ENCODE results near the gene EFTUD2.
"Not testable (repeated sequence)": the region's sequence is repeated elsewhere in the genome, so short reads cannot be mapped to it uniquely, and the experiment has no call there.

The EFTUD2 gene

DNA sequence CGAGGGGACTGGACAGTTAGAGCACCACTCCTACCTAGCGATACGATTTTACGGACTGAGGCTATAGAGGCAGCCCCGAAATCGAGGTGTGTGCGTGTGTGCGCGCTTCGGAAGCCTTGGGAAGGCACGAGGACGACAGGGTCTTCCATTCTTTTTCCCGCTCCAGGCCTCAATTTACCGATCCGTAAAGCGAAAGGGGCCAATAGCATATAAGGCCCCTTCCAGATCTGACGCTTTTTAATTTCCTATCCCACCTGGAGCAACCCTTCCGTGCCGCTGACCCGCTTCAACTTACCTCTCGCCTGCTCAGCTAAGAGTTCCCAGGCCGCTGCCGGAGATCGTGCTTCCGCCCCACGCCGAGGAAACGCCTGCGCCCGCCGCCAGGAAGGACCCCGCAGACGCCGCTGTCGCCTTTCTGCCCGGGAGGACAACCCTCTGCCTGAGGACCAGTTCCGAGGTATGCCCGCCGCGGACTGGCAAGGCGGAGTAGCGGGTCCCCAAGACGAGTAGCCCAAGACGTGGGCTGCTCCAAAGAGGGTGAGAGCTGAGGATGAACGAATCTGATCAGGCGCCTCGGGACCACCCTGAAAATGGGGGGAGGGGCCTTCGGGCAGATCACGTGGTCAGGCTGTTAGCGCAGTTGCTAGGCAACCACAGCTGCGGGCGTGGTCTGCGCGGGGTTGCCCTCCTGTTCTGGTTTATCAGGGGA is at the start of gene EFTUD2:
Gene EFTUD2 (minus strand): TSS at position 372 of the 709 bp plus-strand sequence. CDS start 4,924 bp downstream, outside the sequence.
- DNase-seq (ENCODE audit: low read depth): peak; percentile 81

DNA sequence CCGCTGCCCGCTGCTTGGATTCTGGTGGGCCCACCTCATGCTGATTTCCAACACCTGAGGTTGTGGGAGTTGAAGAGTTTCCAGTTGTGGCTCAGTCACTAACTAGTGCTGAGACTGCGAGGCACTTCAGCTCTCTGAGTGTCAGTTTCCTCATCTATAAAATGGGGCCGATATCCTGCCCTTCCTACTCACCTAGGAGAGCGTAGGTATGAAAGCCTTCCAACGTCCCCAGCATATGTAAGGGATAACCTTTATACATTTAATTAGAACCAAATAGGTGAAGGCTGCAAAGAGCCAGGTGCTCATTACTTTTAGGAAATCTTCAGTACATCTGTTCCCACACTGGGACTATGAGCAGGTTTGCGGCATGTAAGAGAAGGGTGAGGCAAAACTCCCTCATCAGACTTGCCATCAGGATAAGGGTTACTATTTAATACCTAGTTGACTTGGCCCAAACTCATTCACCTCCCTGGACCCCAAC is 49.1 kb upstream of the EFTUD2 start:
- no peak for DNase-seq (ENCODE audit: low read depth)

DNA sequence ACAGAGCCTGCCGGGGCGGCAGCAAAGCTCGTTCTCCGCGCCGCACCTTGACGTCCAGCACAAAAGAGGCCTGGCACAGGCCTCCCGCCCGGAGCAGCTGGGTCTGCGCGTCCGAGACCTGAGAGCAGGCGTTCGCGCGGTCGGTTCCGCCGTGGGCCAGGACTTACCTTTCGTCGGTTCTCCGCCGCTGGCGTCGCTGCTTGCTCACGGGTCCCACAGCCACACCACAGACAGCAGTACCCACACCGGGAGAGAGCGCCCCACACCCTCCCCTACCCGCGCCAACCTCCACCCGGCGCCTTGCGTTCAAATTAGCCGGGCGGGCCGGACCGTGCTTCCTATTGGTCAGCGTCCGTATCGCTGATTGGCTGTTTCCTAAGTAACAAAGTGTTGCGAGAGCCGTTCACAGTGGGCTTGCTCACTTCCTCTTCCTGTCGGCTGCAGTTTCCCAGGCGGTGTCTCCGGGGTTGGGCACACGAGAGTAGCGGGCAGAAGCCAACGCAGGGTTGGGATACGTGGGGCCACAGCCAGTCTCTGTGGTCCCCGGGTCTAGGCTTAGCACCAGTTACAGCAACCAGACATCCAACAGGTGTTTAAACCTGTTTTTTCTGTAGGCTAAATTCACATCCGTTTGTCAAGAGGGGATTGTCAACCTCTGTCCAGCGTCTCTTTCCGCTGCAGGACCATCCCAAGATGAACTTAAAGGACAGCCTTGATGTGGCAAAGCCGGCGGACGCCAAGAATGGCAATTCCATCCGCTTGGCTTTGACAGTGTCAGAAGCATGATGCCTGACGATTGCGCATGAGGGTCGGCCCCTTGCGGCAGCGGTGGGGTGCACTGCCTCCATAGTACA is 48.4 kb upstream of the EFTUD2 start, which contains the start of gene KIF18B:
Gene KIF18B (minus strand): TSS at position 313 of the 854 bp plus-strand sequence. CDS start 11,429 bp downstream, outside the sequence.
- peak; percentile 69 for DNase-seq (ENCODE audit: low read depth)

DNA sequence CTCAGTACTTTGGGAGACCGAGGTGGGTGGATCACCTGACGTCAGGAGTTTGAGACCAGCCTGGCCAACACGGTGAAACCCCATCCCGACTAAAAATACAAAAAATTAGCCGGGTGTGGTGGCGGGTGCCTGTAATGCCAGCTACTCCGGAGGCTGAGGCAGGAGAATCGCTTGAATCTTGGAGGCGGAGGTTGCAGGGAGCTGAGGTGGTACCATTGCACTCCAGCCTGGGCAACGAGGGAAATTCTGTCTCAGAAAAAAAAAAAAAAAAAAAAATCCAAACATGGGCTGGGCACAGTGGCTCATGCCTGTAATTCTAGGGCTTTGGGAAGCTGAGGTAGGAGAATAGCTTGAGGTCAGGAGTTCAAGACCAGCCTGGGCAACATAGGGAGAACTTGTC is 46.4 kb upstream of the EFTUD2 start:
- not testable (repeated sequence) for DNase-seq (ENCODE audit: low read depth)

DNA sequence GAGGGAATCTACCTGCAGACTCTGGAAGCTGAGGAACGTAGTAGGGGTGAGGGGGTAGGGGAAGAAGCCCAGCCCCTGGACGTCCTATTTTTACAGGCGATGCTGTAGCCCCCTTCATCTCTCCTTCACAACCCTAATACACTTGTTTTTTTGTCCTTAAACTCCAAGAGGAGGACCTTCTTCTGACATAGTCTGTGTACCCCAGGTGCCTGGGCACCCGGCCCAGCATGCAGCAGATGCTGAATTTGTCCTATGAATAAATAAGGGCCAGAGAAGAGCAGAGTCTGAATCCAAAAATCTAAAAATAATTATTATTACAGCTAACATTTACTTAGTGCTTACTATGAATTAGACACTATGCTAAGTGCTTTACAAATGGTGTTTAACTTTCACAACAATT is 43.2 kb upstream of the EFTUD2 start:
- no peak for DNase-seq (ENCODE audit: low read depth)

DNA sequence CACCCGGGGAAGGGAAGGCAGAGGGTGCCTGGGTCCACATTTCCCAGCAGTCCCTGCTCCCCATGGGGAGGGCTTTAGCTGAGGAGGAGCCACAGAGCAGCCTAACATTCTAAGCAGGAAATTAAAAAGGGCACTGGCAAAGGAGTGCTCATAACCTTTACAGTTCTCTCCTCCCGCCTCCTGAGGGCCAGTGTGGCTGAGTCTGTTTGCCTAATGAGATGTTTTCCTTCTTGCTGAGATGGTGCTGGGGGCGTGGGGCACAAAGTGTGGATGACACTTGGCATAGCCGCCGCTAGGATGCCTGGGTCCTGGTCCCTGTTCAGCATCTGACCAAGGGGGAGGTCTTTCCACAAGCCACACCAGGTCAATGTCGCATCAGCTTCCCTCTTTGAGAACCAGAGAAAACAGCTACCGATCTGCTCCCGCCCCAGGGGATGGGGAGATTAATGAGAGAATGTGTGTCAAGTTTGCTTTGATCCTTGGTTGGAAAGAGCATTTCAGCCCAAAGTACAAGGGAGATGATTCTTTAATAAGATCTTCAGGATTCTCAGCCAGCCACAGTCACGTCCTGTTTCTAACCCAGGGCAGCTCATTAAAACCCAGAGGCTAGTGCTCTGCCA is 42.6 kb upstream of the EFTUD2 start:
- DNase-seq (ENCODE audit: low read depth): no peak

DNA sequence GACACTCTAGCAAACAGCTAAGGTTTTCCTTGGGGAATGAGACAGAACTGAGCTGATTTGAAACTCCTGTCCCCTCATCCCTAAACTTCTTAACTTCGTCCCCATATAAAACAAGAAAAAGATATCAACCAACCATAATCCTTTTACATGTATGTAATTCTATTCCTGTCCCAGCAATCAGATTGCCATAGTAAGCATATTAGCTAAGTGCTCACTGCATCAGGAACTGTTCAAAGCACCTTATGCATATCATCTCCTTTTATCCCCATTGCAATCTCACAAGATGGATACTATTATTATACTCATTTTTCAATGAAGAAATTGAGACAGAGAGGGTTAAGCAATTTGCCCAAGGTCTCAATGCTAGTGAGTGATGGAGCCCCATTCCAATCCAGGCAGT is 41.5 kb upstream of the EFTUD2 start:
- no peak for DNase-seq (ENCODE audit: low read depth)

DNA sequence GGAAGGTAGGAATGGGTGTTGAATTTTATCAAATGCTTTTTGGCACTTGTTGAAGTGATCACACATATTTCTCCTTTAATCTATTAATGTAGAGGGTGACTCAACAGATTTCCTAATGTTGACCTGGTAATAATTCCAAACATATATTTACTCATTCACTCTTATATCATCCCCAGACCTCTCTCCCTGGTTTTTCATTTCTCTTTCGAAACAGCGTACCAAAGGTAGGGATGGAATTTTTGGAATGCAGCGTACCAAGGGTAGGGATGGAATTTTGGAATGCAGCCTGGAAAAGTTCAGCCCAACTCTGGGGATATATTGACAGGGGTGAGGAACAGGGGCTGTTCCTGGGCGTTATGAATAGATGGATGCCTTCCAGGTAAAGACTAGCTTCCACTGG is 41.1 kb upstream of the EFTUD2 start:
- no peak for DNase-seq (ENCODE audit: low read depth)

DNA sequence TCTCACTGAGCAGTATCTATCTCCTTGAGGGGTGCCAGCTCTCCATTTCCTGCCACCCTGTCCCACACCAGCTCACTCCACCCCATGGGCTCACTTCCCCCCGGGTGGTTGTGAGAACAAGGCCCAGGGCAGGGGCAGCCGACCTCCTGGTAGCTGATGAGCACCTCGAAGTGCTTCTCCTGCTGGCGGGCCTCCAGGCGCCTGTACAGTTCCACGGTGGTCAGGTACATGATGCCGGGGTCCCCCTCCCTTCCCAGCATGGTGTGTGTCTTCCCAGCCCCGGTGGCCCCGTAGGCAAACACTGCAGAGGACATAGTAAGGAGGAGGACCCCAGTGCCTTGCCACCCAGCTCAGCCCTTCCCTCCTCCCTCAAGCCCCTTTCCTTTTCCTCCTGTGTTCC is 35.9 kb upstream of the EFTUD2 start:
- DNase-seq (ENCODE audit: low read depth): no peak

DNA sequence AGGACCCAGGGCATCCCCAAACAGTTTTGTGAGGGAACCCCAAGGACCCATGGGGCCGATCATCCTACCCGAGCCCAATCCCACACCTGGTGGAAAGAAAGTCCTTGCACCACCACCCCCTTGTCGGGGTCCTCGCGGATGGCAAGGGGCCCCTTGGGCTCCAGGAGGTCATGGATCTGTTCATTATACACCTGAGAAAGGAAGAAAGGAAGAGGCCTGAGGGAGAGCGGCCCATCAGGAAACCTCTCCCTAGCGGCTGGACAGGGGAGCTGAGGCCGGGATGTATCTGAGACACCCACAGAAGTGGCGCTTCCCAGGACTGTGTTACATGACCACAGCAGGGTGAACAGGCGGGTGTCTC is 35.5 kb upstream of the EFTUD2 start:
- DNase-seq (ENCODE audit: low read depth): no peak

DNA sequence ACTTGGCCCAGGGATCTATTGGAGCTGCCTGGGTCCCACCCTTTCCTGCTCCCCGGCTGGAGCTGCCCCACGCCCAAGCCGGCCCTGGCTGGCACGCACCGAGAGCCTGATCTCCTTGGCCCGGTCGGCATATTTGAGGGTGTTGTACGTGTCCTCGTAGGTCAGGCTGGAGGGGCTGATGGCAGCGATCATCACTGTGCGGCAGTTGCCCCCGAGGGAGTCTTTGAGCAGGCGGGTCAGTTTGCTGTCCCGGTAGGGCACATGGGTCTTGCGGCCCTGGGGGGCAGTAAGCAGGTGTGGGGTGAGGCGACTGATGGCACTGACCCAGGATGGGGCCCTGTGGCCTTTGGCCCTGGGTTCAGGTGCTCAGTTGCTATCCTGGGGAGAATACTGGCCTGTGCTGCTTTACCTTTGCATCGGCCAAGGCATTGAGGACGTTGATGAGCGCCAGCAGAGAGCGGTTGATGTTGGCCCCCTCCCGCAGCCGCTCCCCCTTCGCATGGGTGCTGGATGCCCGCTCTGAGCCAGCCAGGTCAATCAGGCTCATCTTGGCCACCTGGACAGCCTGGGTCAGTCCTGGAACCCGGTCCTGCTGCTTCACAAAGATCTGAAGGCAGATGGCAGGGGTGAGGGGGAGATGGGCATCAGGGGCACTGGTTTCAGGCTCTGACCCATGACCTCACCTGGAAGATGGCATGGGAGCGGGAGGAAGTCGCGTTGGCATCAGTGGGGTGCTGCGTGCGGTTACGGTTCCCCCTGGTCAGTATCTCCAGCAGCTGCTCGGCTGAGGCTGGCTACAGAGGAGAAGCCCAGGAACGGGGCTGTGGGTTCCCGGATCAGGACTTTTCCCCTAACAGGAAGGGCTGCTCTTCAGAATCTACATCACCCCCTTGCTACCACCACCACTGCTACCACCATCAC is 34.8 kb upstream of the EFTUD2 start:
- DNase-seq (ENCODE audit: low read depth): no peak

DNA sequence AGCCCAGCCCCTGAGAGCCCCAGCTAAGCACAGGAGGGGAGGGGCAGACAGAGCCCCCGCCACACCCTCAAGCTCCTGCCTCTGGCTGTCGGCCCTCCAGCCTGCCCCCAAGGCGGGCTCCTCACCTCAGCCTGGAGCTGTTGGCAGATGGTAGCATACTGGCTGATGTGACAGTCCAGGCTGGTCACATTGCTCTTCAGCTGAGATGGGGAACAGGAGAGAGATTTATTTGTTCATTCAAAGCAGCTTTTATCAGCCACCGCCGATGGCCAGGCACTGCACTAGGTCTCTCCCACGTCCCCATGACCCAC is 33.5 kb upstream of the EFTUD2 start:
- DNase-seq (ENCODE audit: low read depth): no peak

DNA sequence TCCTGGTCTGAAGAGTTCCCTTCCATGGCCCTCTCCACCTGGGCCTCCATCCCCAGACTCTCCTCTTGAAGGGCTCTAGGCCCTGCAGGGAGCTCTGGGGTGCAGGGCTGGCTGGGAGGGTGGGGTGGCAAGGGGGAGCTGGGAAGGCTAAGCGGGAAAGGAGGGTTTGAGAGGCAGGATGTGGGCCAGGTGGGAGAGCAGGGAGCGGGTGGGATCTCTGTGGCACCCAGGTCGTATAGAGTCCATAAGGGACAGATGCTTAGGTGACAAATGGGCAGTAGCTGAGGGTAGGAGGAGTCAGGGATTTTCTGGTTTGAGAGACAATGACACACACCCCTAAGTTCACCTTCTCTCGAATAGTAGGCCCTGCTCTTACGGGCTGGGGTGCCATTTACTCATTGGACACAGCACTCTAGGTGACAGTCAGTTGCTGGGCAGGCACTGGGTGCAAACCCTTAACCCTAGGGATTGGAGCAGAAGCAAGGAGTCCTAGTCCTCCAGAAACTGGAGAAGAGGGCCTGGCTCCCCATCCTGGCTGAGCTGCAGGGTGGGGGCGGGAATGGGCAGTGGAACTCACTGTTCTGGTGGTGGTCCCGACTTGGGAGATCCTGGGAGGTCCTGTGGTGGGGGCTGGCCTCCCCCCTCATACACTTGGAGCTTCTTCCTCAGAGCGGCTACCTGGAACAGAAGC is 33.0 kb upstream of the EFTUD2 start:
- DNase-seq (ENCODE audit: low read depth): no peak

DNA sequence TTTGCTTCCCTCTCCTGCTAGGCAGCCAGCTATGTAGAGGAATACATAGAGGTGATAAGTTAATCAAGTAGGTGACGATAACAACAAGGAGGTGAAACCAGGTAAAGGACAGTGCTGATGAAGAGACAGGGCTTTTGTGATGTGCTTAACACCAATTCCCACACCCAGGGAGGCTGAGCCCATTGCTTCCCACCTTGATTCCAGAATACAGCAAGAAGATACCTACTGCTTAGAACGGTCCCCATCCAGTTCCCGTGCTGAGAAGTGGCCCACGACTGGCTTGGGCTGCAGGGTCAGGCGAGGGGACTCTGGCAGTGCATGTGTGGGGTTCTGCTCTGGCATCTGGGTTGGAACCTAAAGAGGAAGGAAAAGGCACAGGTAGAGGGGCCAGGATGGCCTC is 32.1 kb upstream of the EFTUD2 start:
- no peak for DNase-seq (ENCODE audit: low read depth)

DNA sequence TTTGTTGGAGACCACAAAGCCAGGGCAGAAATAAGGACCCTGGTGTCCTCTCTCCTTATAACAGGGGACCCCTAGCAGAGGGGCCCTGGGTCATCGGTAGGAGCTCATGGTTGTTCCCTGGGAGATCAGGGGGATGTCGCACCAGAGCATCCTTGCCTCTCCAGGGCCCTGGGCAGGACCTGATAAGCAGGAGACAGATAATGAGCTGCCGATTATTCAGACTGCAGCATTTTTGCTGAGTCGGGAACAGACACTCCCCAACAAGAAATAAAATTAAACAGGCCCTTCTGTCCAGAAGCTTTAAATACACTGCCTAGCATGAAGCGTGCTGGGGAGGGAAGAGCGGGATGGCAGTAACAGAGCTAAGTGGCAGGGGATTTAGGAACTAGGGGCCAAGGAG is 31.4 kb upstream of the EFTUD2 start:
- DNase-seq (ENCODE audit: low read depth): no peak

DNA sequence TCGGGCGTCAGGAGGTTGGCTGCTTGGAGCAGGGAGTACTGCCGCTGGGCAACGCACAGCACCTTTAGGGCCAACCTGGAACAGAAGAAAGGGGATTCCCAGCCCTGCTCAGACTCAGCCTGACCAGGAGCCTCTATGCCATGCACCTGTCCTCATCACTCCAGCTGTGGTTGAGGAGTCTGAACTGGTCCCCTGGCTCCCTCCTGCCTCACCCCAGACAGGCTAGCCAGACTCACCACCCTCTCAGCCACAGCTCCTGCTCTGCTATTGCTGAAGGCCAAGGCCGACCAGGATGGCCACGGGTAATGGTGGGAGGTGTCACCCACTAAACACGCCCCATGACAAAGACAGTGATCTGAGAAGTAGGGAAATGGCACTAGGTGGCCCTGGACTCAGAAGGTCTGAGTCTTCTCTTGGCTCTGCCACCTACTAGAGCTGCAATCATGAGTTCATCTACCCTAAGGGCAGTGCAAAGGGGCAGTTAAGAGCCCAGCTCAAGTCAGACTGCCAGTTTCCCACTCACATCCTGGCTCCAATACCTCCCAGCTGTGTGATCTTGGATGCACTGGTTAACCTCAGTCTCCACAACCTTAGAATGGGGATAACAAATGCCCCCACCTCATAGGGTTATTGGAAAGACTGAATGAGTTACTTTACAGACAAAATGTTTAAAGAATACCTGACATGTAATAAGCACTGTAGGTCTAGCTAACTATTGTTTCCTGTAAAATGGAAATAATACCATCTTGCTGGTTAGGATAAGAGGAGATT is 29.9 kb upstream of the EFTUD2 start:
- no peak for DNase-seq (ENCODE audit: low read depth)

DNA sequence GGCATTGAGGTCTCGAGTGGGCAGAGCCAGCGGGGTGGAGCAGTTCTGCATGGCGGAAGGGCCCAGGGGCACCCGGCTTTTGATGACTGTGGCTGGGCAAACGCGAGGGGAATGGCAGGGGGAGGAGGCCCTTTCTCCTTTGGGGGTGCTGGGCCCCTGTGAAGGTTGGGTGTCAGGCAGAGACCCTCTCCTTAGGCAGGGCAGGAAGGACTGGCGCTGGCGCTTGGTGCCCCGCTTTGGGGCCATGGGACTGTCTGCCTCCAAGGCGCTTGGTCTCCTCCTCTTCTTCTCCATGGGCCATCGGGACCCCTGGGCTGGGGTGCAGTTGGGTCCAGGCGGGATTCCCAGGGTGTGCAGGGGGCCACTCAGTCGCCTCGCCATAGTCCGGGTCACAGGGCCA is 28.9 kb upstream of the EFTUD2 start:
- DNase-seq (ENCODE audit: low read depth): no peak

DNA sequence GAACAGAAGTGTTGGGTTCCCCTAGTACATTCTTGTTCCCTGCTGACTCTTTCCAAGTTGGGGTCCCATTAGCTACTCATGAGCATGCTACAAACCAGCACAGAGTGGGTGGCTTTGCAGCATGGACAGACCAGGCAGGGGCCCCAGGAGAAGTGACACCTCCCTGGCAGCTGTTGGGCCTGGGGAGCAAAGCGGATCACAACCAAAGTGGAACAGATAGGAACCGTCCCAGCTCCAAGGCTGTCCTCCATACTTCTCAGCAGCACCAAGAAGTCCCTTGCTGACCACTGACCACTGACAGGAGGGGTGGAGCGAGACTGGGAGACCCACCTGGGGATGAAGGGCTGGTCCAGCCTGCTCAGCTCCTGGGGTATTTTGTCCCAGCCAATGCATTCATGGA is 28.5 kb upstream of the EFTUD2 start:
- DNase-seq (ENCODE audit: low read depth): no peak

DNA sequence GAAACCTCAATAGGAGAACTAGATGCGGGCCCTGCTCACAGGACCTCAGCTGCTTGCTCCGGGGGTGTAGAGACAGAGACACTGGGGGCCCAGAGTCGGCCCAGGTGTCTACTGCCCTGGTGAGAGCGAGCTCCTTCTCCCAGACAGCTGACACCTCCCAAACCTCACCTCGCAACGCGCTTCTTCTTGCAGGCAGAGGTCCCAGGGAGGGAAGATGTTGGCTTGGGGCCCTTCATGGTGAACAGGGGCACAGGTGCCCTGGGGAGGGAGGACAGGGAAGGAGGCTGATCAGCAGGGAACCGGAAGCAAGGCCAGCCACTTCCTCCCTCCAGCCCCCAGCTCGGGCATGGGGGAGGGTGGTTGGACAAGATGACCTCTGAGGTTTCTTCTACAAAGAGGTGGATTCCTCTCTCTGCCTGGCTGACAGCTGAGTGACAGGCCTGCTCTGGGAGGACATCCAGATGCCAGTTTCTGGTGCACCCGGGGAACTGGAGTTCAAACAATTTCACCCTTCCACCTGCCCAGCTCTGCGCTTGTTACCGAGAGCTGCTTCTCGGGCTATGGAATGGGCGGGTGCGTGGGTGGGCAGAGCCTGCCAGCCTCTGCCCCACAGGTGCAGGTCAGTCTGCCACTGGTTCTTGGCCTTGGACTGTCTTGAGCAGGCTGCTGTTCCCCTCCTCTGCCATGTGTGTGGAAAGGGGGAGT is 27.7 kb upstream of the EFTUD2 start:
- no peak for DNase-seq (ENCODE audit: low read depth)
